WTC11 (cell line): Measurements from ENCODE around the gene LMTK2. TPM values are rescaled to one million over a fixed set of nuclear protein-coding genes. Genes with fewer than 3 reads are reported as not detected.

Experiments
- ATAC-seq: fragments of 200-7000 bp; cut with Tn5 transposase; 2 replicates; pipeline ENCODE4 v1.10.0; 2021; ENCODE audit warnings: mild to moderate bottlenecking, moderate library complexity
- CTCF ChIA-PET: fragments of 300-600 bp; sonication (Branson Sonifier 250); formaldehyde crosslinking; loops from one replicate; lab custom pipeline; 2021; ENCODE audit warnings: antibody characterized with exemption; lab: Charles Lee
- POLR2A ChIA-PET: fragments of 350-600 bp; sonication (Branson Sonifier 250); formaldehyde crosslinking; loops from one replicate; lab custom pipeline; 2021; ENCODE audit warnings: antibody characterized with exemption; lab: Charles Lee
- DNase-seq: peaks from one replicate; pipeline ENCODE4 v3.0.0; 2021; ENCODE audit warnings: low spot score
- H3K27ac Mint-ChIP-seq: 2 replicates; pipeline ENCODE4 v1.8.0; 2021; ENCODE audit warnings: mixed read lengths
- H3K27me3 Mint-ChIP-seq: 2 replicates; pipeline ENCODE4 v1.8.0; 2021; ENCODE audit warnings: low read depth, mild to moderate bottlenecking, moderate library complexity, mixed read lengths
- H3K36me3 Mint-ChIP-seq: 2 replicates; pipeline ENCODE4 v1.8.0; 2021; ENCODE audit warnings: mixed read lengths
- H3K4me1 Mint-ChIP-seq: 2 replicates; pipeline ENCODE4 v1.8.0; 2022; ENCODE audit warnings: mixed read lengths
- H3K4me3 Mint-ChIP-seq: 2 replicates; pipeline ENCODE4 v1.8.0; 2021; ENCODE audit warnings: mild to moderate bottlenecking, moderate library complexity, mixed read lengths
- H3K9me3 Mint-ChIP-seq: 2 replicates; pipeline ENCODE4 v1.8.0; 2021; ENCODE audit warnings: mixed read lengths
- CBFB ChIP-seq: sonication (generic); formaldehyde crosslinking; IDR thresholded peaks from 2 replicates; pipeline ENCODE4 v1.8.1; 2022; ENCODE audit warnings: mild to moderate bottlenecking, low read depth, missing genetic modification reagents
- ETV6 ChIP-seq: sonication (generic); formaldehyde crosslinking; IDR thresholded peaks from 2 replicates; pipeline ENCODE4 v1.8.1; 2022; ENCODE audit warnings: mild to moderate bottlenecking, missing genetic modification reagents
- FOXP1 ChIP-seq: sonication (generic); formaldehyde crosslinking; IDR thresholded peaks from 2 replicates; pipeline ENCODE4 v1.8.0; 2022; ENCODE audit warnings: missing genetic modification reagents, mild to moderate bottlenecking, moderate library complexity, borderline replicate concordance
- GABPB1 ChIP-seq: sonication (generic); formaldehyde crosslinking; IDR thresholded peaks from 2 replicates; pipeline ENCODE4 v1.8.1; 2023; ENCODE audit warnings: mild to moderate bottlenecking, missing genetic modification reagents
- GRHL2 ChIP-seq: fragments of 250-450 bp; sonication (Bioruptor Pico); IDR thresholded peaks from 2 replicates; pipeline ENCODE4 v1.8.0; 2022; ENCODE audit warnings: mild to moderate bottlenecking, moderate library complexity; ENCODE audit not compliant: insufficient replicate concordance, severe bottlenecking
- JUN ChIP-seq: sonication (generic); formaldehyde crosslinking; IDR thresholded peaks from 2 replicates; pipeline ENCODE4 v1.8.0; 2023; ENCODE audit warnings: mild to moderate bottlenecking, missing genetic modification reagents
- NFYB ChIP-seq: sonication (generic); formaldehyde crosslinking; conservative IDR thresholded peaks from 2 replicates; pipeline ENCODE4 v1.8.0; 2022; ENCODE audit warnings: low read depth, missing genetic modification reagents
- NR1H2 ChIP-seq: sonication (generic); formaldehyde crosslinking; IDR thresholded peaks from 2 replicates; pipeline ENCODE4 v1.9.0; 2021; ENCODE audit warnings: mild to moderate bottlenecking, moderate library complexity, missing genetic modification reagents
- NR2C2 ChIP-seq: sonication (generic); formaldehyde crosslinking; IDR thresholded peaks from 2 replicates; pipeline ENCODE4 v1.8.0; 2022; ENCODE audit warnings: mild to moderate bottlenecking, missing genetic modification reagents
- OVOL2 ChIP-seq: fragments of 250-450 bp; sonication (Bioruptor Pico); IDR thresholded peaks from 2 replicates; pipeline ENCODE4 v1.9.0; 2021; ENCODE audit warnings: mild to moderate bottlenecking, borderline replicate concordance
- TEAD4 ChIP-seq: sonication (generic); formaldehyde crosslinking; IDR thresholded peaks from 2 replicates; pipeline ENCODE4 v1.8.0; 2022; ENCODE audit warnings: mild to moderate bottlenecking, missing genetic modification reagents
- ZNF317 ChIP-seq: sonication (generic); formaldehyde crosslinking; IDR thresholded peaks from 2 replicates; pipeline ENCODE4 v1.8.1; 2023; ENCODE audit warnings: low read depth, mild to moderate bottlenecking, moderate library complexity, missing genetic modification reagents, borderline replicate concordance
- total RNA-seq: library from RNA; stranded (reverse); gene quantifications from 3 replicates; pipeline ENCODE4 v1.2.3, GENCODE V29; 2021
- TF ChIP-seq, protein P1 (sequence below): sonication (generic); formaldehyde crosslinking; IDR thresholded peaks from 2 replicates; pipeline ENCODE4 v1.8.0; 2022; ENCODE audit warnings: mild to moderate bottlenecking, missing genetic modification reagents
- TF ChIP-seq, protein P2 (sequence below): fragments of 200-600 bp; IDR thresholded peaks from 2 replicates; pipeline ENCODE4 v1.8.0; 2022; ENCODE audit warnings: antibody characterized with exemption
- TF ChIP-seq, protein P3 (sequence below): fragments of 250-450 bp; sonication (Bioruptor Pico); IDR thresholded peaks from 2 replicates; pipeline ENCODE4 v2.1.2; 2022; ENCODE audit warnings: mild to moderate bottlenecking, moderate library complexity
- TF ChIP-seq, protein P4 (sequence below): sonication (generic); formaldehyde crosslinking; IDR thresholded peaks from 2 replicates; pipeline ENCODE4 v1.8.1; 2022; ENCODE audit warnings: low read depth, mild to moderate bottlenecking, moderate library complexity, missing genetic modification reagents, borderline replicate concordance

LMTK2 gene
- total RNA-seq, 1 experiment from 2014 or later: 24.3 TPM

DNA sequence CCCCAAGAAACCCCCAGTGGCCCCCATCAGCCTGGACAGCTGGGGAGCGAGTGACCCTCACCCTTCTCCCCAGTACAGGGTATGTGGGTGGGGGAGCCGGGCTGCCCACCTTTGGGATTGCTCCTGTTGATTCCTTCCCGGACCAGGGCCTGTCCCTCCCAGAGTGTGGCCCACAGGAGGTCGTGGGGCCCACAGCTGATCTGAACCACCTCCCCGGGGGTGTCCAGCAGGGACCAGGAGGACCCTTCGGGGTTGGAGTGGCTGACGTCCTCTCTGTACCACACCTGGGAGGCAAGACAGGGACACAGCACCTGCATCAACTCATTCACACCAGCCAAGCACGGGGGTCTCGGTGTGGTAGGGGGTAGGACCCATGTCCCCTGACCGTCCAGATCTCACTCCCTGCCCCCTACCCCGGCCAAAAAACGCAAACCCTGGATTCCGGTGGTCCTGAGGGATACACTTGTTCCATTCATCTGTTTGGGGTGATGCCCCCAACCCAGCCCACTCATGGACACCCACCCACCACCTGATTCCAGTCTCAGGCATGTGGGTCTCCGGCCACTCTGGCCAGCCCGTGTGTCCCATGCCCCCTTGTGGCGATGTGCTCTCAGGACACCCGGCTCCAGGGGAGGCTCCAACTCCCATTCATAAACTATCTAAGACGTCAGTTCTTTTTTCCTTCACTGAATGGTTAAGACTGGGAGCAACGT, 134.5 kb downstream of the LMTK2 start:
- Mint-ChIP-seq H3K4me3 (no peak overlapping the region), H3K27me3 (no peaks in the 10 kb centered on the region), H3K9me3 (no peaks in the 10 kb centered on the region), H3K36me3 (no peaks in the 10 kb centered on the region), H3K4me1 (no peaks in the 10 kb centered on the region), H3K27ac (no peak overlapping the region)
- TF ChIP-seq, protein P1, sequence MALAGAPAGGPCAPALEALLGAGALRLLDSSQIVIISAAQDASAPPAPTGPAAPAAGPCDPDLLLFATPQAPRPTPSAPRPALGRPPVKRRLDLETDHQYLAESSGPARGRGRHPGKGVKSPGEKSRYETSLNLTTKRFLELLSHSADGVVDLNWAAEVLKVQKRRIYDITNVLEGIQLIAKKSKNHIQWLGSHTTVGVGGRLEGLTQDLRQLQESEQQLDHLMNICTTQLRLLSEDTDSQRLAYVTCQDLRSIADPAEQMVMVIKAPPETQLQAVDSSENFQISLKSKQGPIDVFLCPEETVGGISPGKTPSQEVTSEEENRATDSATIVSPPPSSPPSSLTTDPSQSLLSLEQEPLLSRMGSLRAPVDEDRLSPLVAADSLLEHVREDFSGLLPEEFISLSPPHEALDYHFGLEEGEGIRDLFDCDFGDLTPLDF (CRISPR knock-in tag): 0 out of 2 replicates have a peak, but pooled peaks have one; percentile 19
- TF ChIP-seq CBFB (CRISPR knock-in tag): no peak
- TF ChIP-seq, protein P2, sequence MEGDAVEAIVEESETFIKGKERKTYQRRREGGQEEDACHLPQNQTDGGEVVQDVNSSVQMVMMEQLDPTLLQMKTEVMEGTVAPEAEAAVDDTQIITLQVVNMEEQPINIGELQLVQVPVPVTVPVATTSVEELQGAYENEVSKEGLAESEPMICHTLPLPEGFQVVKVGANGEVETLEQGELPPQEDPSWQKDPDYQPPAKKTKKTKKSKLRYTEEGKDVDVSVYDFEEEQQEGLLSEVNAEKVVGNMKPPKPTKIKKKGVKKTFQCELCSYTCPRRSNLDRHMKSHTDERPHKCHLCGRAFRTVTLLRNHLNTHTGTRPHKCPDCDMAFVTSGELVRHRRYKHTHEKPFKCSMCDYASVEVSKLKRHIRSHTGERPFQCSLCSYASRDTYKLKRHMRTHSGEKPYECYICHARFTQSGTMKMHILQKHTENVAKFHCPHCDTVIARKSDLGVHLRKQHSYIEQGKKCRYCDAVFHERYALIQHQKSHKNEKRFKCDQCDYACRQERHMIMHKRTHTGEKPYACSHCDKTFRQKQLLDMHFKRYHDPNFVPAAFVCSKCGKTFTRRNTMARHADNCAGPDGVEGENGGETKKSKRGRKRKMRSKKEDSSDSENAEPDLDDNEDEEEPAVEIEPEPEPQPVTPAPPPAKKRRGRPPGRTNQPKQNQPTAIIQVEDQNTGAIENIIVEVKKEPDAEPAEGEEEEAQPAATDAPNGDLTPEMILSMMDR: peak; percentile 71; the same call in 1 of the 2 replicates
- ChIA-PET POLR2A (no interaction called here), CTCF (interaction anchor here (1.1 to 1.6 kb wide), 2 partner anchors 10 to 219 kb away, joined by 3 to 6 read pairs; no protein-coding TSS in a partner anchor)
- ATAC-seq: peak; percentile 89
- DNase-seq: peak; percentile 76

DNA sequence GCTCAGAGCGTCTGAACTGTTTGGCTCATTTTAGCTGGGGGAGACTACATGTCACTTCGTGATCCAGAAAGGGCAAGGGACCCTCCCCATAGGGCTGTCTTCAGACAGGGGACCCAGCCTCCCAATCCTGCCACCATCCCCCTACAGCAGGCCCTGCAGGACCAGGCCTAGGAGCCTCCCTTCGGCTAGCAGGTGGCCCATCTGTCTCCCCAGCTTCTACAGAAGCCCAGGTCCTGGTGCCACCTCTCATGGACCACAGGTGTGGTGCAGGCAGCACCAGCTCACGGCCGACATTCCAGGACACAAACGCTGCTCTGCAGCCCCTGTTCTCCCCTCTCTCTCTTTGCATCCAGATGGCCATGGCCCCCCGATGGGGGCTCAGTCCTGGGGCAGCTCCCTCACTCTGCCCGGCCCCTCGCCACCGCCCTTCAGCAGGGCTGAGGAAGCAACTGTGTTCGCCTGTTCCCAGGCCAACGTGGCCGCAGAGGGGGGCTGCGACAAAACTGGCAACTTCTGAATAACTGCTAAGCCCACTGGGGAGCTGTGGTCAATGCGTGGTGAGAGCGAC, 135.1 kb downstream of the LMTK2 start:
- H3K27ac Mint-ChIP-seq: no peak overlapping the region
- no peaks in the 10 kb centered on the region for H3K4me1 Mint-ChIP-seq
- ChIA-PET POLR2A (no interaction called here), CTCF (interaction anchor here (0.6 kb wide), 1 partner anchor 100 kb away, joined by 3 read pairs; no protein-coding TSS in a partner anchor)
- peak; percentile 41 for ATAC-seq
- no peaks in the 10 kb centered on the region for H3K27me3 Mint-ChIP-seq
- no peak for TF ChIP-seq NFYB (CRISPR knock-in tag)
- no peak for TF ChIP-seq NR2C2
- TF ChIP-seq NR1H2: no peak
- no peak for TF ChIP-seq CBFB (CRISPR knock-in tag)
- no peak for TF ChIP-seq FOXP1 (CRISPR knock-in tag)
- TF ChIP-seq GRHL2: no peak
- TF ChIP-seq GABPB1 (CRISPR knock-in tag): no peak
- TF ChIP-seq OVOL2 (CRISPR knock-in tag): no peak
- TF ChIP-seq, protein P3, sequence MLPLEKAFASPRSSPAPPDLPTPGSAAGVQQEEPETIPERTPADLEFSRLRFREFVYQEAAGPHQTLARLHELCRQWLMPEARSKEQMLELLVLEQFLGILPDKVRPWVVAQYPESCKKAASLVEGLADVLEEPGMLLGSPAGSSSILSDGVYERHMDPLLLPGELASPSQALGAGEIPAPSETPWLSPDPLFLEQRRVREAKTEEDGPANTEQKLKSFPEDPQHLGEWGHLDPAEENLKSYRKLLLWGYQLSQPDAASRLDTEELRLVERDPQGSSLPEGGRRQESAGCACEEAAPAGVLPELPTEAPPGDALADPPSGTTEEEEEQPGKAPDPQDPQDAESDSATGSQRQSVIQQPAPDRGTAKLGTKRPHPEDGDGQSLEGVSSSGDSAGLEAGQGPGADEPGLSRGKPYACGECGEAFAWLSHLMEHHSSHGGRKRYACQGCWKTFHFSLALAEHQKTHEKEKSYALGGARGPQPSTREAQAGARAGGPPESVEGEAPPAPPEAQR (CRISPR knock-in tag): no peak
- TF ChIP-seq, all 79 proteins: peak for 0
- Mint-ChIP-seq H3K9me3 (no peaks in the 10 kb centered on the region), H3K36me3 (no peaks in the 10 kb centered on the region), H3K4me3 (no peak overlapping the region)
- no peak for DNase-seq

DNA sequence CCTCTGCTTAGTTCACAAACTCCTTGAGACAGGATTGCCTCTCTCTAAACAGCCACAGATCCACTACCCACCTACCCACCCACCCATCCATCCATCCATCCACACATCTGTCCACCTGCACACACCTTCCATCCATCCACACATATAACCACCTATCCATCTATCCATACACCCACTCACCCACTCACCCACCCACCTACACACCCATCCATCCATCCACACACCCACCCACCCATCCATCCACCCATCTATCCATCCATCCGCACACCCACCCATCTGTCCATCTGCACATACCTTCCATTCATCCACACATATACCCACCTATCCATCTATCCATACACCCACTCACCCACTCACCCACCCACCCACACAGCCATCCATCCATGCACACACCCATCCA, 135.7 kb downstream of the LMTK2 start:
- no peak for ATAC-seq
- POLR2A ChIA-PET: no interaction called here

More for the DNA sequence above, 135.7 kb downstream of the LMTK2 start:
- no peaks in the 10 kb centered on the region for H3K9me3 Mint-ChIP-seq
- no peak overlapping the region for H3K27ac Mint-ChIP-seq
- CTCF ChIA-PET: interaction anchor here (0.6 kb wide), 1 partner anchor 100 kb away, joined by 3 read pairs; no protein-coding TSS in a partner anchor
- H3K4me1 Mint-ChIP-seq: no peaks in the 10 kb centered on the region
- no peak for DNase-seq
- H3K4me3 Mint-ChIP-seq: no peak overlapping the region
- TF ChIP-seq ETV6 (CRISPR knock-in tag) (no peak), GABPB1 (CRISPR knock-in tag) (no peak), TEAD4 (CRISPR knock-in tag) (no peak), JUN (CRISPR knock-in tag) (no peak), ZNF317 (no peak)
- TF ChIP-seq, protein P3 (CRISPR knock-in tag): no peak
- TF ChIP-seq, protein P4, sequence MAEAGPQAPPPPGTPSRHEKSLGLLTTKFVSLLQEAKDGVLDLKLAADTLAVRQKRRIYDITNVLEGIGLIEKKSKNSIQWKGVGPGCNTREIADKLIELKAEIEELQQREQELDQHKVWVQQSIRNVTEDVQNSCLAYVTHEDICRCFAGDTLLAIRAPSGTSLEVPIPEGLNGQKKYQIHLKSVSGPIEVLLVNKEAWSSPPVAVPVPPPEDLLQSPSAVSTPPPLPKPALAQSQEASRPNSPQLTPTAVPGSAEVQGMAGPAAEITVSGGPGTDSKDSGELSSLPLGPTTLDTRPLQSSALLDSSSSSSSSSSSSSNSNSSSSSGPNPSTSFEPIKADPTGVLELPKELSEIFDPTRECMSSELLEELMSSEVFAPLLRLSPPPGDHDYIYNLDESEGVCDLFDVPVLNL: no peak
- H3K36me3 Mint-ChIP-seq: no peaks in the 10 kb centered on the region
- H3K27me3 Mint-ChIP-seq: no peaks in the 10 kb centered on the region
